Heart left ventricle (tissue), 13 donors: Measurements from ENCODE around the gene KCNQ1OT1.

ENCODE experiments used
- POLR2A ChIP-seq, 2 donors: fragments of 450-650 bp; IDR thresholded peaks; one replicate each; pipeline ENCODE4 v1.6.1; 2017; ENCODE audit warnings: antibody characterized with exemption in 2 of 2, mild to moderate bottlenecking in 2 of 2, moderate library complexity in 2 of 2
- TF ChIP-seq, protein P1 (sequence below), 12 donors: fragments of 200-600 bp; sonication (generic) in 4 of 12; IDR thresholded peaks; one replicate each; pipeline versions ENCODE4 v1.5.0 to v1.8.0; 2018 to 2022; ENCODE audit warnings: antibody characterized with exemption in 12 of 12, mild to moderate bottlenecking in 5 of 12
- donor health status: ischemic (EF 13 %, LVEDD 7.1; RV severe dilation, severe dysfunction).
- donor health status: DM: no; HTN: yes; CAD: no.
- donor health status: DM: no; HTN: no; CAD: no.
- donor health status: ischemic (EF 25% LVEDD 6.9; RV normal size, moderate dysfunction).
- donor health status: ischemic (EF 25% LVEDD 5.7; RV mildly dilated, moderate dysfunction).
- donor health status: ischemic (EF 35%, LVEDD 5.7; RV mildly dilated, moderate dysfunction).
- donor health status: nonischemic (EF 11% LVEDD 7.7; RV severe dilation, severe dysfunction).
- donor health status: DM: yes; HTN: yes; CAD: no.
- donor health status: PGD.
- donor health status: ischemic (EF 29% LVEDD 5.4; RV normal size, mild dysfunction).
- donor health status: nonischemic (EF 23%, LVEDD 6.1; RV moderate dilation, normal function).

DNA sequence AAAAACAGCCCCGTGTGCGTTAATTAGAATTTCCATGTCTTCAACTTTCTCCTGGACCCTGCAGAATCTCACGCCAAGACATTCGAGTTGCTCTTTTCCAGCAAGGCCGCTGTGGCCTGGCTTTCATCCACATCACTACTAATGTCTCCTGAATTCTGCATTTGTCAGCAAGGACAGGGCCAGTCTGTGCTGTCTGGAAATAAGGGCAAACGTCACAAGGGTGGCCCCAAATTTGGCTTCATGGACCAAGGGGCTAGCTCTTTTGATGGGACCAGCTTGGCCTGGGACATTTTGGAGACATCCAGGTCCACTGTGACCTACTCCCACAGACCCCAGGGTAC is 33.4 kb downstream of the KCNQ1OT1 start:
- TF ChIP-seq, protein P1, sequence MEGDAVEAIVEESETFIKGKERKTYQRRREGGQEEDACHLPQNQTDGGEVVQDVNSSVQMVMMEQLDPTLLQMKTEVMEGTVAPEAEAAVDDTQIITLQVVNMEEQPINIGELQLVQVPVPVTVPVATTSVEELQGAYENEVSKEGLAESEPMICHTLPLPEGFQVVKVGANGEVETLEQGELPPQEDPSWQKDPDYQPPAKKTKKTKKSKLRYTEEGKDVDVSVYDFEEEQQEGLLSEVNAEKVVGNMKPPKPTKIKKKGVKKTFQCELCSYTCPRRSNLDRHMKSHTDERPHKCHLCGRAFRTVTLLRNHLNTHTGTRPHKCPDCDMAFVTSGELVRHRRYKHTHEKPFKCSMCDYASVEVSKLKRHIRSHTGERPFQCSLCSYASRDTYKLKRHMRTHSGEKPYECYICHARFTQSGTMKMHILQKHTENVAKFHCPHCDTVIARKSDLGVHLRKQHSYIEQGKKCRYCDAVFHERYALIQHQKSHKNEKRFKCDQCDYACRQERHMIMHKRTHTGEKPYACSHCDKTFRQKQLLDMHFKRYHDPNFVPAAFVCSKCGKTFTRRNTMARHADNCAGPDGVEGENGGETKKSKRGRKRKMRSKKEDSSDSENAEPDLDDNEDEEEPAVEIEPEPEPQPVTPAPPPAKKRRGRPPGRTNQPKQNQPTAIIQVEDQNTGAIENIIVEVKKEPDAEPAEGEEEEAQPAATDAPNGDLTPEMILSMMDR (IDR thresholded peaks at IDR 0.05): no peak
- no peak for TF ChIP-seq POLR2A (IDR thresholded peaks at IDR 0.05)
